GM21576 (cell line): Measurements from ENCODE around the gene ARL2BP.
A peak's percentile ranks its signal among the peaks of the same experiment; 100 is the strongest.

Source experiments
- ATAC-seq: cut with Tn5 transposase; IDR thresholded peaks from one replicate; pipeline ENCODE4 v1.9.1; 2021; ENCODE audit warnings: mild to moderate bottlenecking, moderate library complexity; ENCODE audit not compliant: unreplicated experiment

Gene ARL2BP

GRCh38 chr16:57235128-57236021 lies 9.7 kb upstream of the ARL2BP start:
- ATAC-seq = no peak

DNA sequence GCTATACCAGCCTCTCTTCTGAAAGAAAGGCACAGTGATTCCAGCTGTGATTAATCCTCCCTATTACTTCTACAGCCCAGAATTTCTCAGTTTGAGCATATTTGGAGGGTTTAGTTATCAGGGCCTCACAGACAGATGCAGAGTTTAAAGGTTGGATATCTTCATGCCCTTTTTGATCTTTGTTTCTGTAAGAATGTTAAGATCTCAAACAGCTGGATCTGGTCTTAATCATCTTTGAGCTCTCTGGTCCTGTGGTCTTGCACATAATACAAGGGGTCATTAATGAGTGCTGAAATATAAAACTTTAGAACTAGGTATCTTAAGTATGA lies 9.1 kb upstream of the ARL2BP start:
- ATAC-seq = no peak

DNA sequence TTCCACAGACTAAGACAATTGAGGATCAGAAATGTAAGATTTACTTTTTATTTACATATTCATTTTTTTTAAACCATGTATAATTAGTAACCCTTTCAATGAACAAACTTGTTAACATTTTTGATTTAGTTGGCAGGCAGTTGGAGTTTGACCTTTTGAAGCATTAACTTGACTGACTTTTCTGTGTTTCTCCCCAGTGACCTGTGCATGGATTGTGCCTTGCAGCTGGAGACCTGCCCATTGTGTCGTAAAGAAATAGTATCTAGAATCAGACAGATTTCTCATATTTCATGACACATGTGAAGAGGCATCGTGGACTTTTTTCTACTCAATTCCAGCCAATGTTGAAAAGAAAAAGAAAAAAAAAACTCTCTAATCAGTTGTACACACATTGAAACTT lies 6.4 kb upstream of the ARL2BP start:
- no peak for ATAC-seq

DNA sequence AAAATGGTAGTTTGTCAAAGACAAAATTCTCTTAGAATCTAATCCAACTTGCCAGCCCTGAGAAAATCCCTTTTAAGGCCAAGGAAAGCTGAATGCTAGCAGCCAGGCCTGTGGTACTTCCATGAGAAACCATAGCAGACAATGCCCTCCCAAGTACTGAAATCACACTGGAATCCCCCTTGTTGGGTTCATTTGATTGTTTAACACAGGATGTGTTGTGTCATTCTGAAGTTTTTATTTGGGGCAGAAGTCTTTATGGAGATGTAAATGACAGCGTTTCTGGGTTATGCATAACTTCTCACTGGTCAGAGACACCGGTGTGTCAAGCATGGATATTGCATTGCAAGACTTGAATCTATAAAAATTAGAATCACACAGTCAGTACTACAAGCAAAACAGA lies 6.0 kb upstream of the ARL2BP start:
- no peak for ATAC-seq

DNA sequence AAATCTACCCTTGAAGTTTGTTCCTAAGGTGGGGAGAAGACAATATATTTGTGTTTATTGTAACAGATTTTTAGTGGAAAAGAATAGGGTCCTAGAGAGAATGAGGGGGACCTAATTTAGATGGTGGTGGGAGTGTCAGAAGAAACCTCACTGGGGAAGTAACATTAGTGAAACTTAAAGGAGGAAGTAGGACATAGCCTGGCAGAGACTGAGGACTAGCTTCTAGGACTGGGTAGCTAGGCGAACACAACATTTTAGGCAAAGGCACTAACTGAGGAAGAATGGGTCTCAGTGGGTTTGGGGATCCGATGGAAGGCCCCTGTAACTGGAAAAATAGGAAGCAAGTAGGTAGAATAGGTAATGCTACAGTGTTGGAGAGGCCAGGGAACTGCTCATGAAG lies 4.2 kb upstream of the ARL2BP start:
- ATAC-seq = no peak

DNA sequence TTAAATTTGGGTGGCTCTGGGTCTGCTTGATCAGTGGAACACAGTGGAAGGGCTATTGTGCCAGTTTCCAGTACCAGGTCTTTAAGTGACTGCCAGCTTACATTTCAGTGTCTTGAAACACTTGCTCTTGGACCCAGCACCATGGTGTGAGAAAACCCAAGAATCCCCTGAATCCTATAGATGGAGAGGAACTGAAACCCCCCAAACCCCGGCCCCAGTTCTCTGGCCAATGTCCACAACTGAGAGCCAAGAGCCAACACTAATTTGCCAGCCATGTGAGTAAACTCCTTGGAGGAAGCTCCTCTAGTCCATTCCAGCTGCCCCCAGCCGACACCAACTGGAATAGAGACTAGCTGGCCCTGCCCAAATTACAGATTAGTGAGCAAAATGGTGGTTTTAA lies 2.4 kb upstream of the ARL2BP start:
- ATAC-seq = no peak

DNA sequence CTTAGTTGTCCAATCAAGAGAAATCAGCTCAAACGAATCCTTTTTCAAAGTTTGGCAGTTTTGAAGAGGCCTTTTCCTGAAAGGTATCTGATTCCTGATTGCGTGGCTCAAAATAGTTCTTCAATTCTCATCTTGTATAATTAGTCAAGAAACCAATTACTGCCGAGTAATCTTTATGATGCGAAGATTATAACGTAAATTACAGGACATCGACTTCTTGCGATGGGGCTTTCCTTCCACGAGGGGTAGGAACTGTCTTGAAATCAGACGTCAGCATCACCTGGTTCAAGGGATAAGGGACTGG lies 644 bp upstream of the ARL2BP start:
- ATAC-seq = peak; percentile 19

DNA sequence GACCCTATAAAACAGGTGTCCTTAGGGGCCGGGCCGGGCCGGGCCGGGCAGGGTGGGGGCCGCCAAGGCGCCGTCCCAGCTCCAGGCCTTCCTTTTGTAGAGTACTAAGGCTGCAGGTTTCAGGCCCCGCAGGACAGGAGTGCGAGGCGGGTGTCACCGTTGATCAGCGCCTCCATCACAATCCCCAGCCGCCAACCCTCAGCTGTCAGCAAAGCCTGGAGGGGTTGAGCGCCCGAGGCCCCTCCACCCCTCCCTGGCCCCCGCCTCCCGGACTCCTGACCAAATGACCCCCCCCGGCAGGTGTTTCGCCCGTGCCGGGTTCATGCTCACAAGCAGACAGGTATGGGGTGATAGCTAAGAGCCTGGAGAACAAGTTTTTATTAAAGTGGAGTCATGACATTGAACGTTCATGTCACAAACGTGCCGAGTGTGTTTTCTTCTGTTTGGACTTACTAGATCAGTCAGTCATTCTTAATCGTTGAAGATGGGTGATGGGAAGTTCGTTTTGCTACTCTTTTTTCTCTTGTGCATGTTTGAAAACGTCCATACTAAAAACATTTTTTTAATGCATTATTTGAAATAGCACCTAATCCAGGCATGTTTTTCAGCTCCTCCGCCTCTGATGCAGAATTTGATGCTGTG lies 534 bp downstream of the ARL2BP start:
- ATAC-seq = peak; percentile 23

GRCh38 chr16:57251352-57251751 lies 6.3 kb downstream of the ARL2BP start:
- no peak for ATAC-seq

DNA sequence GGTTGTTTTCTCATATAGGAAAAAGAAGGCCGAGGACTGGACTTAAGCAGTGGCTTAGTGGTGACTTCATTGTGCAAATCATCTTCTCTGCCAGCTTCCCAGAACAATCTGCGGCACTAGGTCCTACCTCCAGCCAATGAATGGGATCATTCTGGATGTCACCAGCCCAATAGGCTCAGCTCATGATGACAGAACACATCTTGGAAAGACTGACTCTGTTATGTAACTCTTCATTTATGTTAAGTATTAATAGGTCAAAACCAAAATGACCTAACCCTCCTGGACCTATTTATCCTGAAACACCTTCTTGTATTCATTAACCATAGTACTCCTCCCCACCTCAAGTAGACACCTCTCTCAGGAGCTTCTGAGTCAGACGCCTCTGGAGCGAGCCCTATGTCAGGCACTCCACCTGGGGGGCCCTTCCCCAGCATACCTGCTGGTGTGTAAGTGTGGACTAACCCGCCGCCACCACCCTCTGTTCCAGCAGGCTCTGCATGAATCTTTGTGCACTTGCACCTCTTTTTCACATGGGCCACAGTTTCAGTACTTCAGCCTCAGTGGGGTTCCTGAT lies 7.2 kb downstream of the ARL2BP start:
- no peak for ATAC-seq

- ATAC-seq = no peak
These were observed 8.4 kb downstream of the ARL2BP start for GRCh38 chr16:57253466-57253865.

GRCh38 chr16:57255686-57256415 lies 10.8 kb downstream of the ARL2BP start:
- no peak for ATAC-seq

- ATAC-seq = no peak
These were observed 11.7 kb downstream of the ARL2BP start for GRCh38 chr16:57256601-57257395.

GRCh38 chr16:57257455-57258070 lies 12.5 kb downstream of the ARL2BP start:
- no peak for ATAC-seq

DNA sequence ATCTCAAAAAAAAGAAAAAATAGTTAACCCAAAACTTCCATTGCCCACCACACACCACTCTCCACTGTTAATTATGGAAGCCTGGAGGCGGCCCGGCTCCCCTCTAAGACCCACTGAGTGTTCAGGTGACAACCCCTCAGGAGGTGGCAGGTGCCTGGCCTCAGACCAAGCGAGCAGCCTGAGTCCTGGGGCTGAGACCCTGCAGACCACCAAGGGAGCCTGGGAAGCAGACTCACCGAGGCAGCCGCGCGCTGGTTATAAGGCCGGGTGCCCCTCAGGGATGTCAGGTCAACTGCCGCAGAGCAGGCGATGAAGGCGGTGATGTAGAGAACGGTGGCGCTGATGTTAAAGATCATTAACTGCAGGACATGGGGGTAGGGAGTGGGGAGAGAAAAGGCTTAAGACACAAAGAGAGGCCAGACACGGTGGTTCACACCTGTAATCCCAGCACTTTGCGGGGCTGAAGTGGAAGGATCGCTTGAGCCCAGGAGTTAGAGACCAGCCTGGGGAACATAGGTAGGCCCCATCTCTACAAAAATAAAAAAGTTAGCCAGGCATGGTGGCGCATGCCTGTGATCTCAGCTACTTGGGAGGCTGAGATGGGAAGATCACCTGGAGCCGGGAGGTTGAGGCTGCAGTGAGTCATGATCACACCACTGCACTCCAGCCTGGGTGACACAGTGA lies 13.3 kb downstream of the ARL2BP start:
- ATAC-seq = no peak

DNA sequence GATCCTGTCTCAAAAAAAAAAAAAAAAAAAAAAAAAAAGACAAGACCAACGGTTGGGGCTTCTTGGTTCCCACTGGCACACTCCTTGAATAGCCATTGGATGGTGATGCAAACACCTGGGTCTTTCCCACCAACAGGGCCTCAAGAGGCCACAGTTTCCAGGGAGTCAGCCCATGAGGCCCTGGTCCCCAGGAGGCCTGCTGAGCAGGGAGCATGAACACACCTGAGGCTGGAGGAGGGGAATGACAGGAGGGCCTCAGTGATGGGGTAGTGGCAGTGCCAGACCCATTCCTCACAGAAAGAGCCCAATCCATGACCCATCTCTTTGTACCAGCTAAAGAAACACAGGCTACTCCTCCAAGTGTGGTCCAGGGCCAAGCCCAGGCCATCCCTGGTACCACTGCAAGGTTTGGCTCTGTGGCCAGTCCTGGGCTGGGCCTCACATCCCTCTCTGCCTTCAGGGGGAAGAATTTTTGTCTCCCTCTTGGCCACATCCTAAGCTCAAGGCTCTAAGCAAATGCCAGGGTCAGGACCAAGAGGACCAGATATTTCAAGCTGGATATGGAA lies 13.9 kb downstream of the ARL2BP start:
- ATAC-seq = no peak

- no peak for ATAC-seq
These were observed 15.4 kb downstream of the ARL2BP start for GRCh38 chr16:57260294-57260929.

GRCh38 chr16:57261806-57262205 lies 16.7 kb downstream of the ARL2BP start:
- no peak for ATAC-seq
